ENCODE measurements around the gene OR5D13.

Gene OR5D13, protein sequence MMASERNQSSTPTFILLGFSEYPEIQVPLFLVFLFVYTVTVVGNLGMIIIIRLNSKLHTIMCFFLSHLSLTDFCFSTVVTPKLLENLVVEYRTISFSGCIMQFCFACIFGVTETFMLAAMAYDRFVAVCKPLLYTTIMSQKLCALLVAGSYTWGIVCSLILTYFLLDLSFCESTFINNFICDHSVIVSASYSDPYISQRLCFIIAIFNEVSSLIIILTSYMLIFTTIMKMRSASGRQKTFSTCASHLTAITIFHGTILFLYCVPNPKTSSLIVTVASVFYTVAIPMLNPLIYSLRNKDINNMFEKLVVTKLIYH

DNA sequence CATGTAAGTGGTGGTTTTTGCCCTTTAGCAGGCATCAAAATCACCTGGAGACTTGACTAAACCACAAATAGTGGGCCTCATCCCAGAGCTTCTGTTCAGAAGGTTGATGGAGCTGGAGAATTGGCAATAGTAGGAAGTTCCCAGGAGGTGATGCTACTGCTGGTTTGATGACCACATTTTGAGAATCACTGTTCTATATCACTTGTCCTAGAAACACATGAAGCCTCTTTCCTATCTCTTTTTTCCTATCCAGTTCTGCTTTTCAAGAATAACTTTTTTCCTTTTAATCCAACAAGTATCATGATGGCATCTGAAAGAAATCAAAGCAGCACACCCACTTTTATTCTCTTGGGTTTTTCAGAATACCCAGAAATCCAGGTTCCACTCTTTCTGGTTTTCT lies at the start of gene OR5D13:
Gene OR5D13, plus strand, starts transcription at position 301 of the 400 bp plus-strand sequence. Its CDS starts 0 bp downstream, at position 301.
- no peak for DNase-seq

DNA sequence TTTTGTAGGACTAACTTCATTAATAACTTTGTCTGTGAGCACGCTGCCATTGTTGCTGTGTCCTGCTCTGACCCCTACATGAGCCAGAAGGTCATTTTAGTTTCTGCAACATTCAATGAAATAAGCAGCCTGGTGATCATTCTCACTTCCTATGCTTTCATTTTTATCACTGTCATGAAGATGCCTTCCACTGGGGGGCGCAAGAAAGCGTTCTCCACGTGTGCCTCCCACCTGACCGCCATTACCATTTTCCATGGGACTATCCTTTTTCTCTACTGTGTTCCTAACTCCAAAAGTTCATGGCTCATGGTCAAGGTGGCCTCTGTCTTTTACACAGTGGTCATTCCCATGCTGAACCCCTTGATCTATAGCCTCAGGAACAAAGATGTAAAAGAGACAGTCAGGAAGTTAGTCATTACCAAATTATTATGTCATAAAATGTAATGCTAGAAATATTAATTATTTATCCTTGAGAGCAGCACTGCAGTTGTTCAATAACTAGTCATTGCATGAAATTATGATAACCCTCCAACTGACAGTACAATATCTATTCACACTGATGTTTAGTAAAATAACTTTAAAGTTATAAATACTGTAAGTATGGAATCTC lies 46.4 kb upstream of the OR5D13 start:
- DNase-seq = no peak

DNA sequence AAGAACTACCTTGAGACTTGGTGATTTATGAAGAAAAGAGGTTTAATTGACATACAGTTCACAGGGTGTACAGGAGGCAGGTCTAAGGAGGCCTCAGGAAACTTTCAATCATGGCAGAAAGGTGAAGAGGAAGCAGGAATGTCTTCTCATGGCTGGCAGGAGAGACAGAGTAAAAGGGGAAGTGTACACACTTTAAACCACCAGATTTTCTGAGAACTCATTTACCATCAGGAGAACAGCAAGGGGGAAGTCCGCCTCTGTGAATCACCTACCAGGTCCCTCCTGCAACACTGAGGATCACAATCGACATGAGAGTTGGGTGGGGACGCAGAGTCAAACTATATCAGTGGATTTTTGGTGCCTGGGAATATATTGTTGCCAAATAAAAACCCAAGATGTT lies 40.3 kb upstream of the OR5D13 start:
- DNase-seq = no peak

DNA sequence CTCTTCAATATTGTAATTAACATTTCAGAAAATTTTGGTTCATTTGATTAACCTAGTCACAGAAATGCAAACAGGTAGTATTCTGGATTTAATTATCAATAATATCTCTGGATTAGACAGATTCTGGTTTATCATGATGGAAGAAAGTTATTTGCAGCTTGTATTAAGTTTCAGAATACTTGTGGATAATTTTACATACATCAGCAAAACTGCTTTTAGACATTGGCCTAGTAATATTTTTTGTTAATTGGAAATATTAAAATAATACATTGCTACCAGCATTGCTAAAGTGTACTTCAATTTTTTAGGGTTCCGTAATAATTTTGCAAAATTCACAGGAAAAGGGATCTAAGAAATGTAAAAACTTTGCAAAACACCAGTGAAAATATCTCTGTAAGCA lies 18.4 kb downstream of the OR5D13 start:
- DNase-seq = no peak

DNA sequence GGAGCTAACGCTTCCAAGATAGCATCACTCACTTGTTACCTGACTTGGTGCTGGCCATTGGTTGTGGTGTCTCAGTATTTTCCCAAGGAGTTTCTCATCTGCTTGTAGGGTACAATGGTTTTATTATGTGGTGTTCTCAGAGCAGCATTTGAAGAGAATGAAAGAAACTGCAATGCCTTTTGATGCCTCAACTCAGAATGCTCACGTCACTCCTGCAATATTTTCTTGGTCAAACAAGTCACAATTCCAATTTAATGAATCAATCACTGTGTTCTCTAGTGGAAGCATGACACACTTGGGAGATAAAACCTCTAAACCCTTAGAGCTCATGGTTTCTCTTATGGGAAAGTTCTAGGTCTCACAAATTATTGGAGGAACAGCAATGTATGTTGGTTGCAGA lies 20.1 kb downstream of the OR5D13 start:
- DNase-seq = no peak

DNA sequence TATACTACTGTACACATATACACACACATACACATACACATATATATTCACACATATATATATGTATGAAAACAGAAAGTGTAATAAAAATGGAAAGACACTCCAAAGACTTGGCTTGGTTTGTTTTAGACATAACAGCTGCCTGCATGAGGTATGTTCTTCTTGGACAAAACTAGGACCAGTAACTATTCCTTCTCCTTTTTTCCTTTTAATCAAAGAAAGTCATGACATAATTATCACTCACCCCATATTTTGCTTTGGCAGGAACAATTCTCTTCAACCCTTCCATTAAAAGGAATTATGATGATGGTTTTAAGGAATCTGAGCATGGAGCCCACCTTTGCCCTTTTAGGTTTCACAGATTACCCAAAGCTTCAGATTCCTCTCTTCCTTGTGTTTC lies 22.0 kb downstream of the OR5D13 start, which contains the start of gene OR5D14:
Gene OR5D14, plus strand, starts transcription at position 301 of the 400 bp plus-strand sequence. Its CDS starts 0 bp downstream, at position 301.
- DNase-seq = no peak

DNA sequence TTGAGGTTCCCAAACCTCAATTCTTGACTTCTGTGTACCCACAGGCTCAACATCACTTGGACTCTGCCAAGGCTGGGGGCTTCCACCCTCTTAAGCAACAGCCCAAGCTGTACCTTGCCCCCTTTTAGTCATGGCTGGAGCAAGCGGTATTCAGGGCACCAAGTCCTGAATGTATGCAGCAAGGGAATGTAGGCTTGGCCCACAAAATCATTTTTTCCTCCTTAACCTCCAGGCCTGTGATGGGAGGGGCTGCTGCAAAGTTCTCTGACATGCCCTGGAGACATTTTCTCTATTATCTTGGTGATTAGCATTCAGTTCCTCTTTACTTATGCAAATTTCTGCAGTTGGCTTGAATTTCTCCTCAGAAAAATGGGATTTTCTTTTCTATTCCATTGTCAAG lies 33.0 kb downstream of the OR5D13 start:
- DNase-seq = no peak

DNA sequence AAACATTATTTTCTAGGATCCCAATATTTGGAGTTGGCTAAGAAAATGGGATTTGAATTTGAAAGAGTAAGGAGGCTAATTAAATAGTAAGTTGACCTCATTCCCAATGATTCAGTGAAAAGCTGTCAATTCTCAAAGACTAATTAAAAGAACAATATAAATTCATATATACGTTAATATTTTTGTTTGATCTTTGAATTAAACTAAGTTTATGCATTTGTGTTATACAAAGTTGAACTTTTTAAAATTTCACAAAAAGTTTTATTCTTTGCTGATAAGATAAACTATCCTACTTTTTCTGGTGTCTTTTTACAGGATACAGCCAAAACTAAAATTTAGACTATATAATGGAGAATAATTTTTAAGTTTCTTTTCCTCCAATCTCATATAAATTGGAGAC lies 37.8 kb downstream of the OR5D13 start, which contains the start of gene OR5L1:
Gene OR5L1, plus strand, starts transcription at position 301 of the 400 bp plus-strand sequence. CDS start 100 bp downstream, outside the sequence.
- no peak for DNase-seq

DNA sequence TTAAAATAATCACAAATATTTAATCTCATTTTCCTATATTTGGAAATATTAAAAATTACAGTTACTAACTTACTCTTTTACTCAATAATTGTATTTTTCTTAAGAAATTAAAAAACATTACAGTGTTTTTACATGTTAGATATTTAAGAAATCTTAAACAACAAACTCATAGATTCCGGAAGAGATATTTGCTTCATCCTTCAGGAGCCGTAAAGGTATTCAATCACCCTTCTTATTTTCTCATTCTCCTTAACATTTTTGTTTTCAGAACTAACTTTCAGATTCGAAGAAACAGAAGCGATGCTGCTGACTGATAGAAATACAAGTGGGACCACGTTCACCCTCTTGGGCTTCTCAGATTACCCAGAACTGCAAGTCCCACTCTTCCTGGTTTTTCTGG lies 46.1 kb downstream of the OR5D13 start, which contains the start of gene OR5D18:
Gene OR5D18, plus strand, starts transcription at position 301 of the 400 bp plus-strand sequence. Its CDS starts 0 bp downstream, at position 301.
- DNase-seq = no peak

Measured in HCEC 1CT (cell line).